Natural killer cell (primary cell): Measurements from ENCODE around the gene LAPTM4A. TPM values are rescaled to one million over a fixed set of nuclear protein-coding genes. Genes with fewer than 3 reads are reported as not detected.

Experiments used
- ATAC-seq, 3 donors: fragments of 150-1000 bp in 2 of 3; fragments of 200-7000 bp in 1 of 3; cut with Tn5 transposase; 1 replicate in 1 of 3; 2 replicates in 2 of 3; pipeline ENCODE4 v1.10.0; 2021; ENCODE audit warnings: mild to moderate bottlenecking in 2 of 3, moderate library complexity in 2 of 3
- DNase-seq, 2 donors: peaks; one replicate each; pipeline versions ENCODE4 v3.0.0 to v3.0.0-alpha.2; 2013 to 2021; ENCODE audit warnings: mixed read lengths in 1 of 2
- H3K27ac ChIP-seq: one replicate; pipeline ENCODE4 v1.5.1; 2013; ENCODE audit warnings: mild to moderate bottlenecking, low read length
- H3K27me3 ChIP-seq: one replicate; pipeline ENCODE4 v1.6.1; 2013; ENCODE audit warnings: low read length; ENCODE audit not compliant: control insufficient read depth, insufficient read depth
- H3K36me3 ChIP-seq: one replicate; pipeline ENCODE4 v1.6.1; 2013; ENCODE audit warnings: low read length; ENCODE audit not compliant: control insufficient read depth, insufficient read depth
- H3K4me1 ChIP-seq: one replicate; pipeline ENCODE4 v1.6.1; 2013; ENCODE audit warnings: low read length; ENCODE audit not compliant: control insufficient read depth, insufficient read depth
- H3K4me3 ChIP-seq: one replicate; pipeline ENCODE4 v1.5.1; 2013; ENCODE audit warnings: low read length
- H3K9me3 ChIP-seq: one replicate; pipeline ENCODE4 v1.6.1; 2013; ENCODE audit warnings: low read length; ENCODE audit not compliant: control insufficient read depth, insufficient read depth
- H3K27ac Mint-ChIP-seq, 2 donors: one replicate each; pipeline ENCODE4 v1.8.0; 2022; ENCODE audit warnings: mild to moderate bottlenecking in 2 of 2, mixed read lengths in 2 of 2, moderate library complexity in 1 of 2
- H3K27me3 Mint-ChIP-seq, 2 donors: one replicate each; pipeline ENCODE4 v1.8.0; 2022; ENCODE audit warnings: low read depth in 2 of 2, mixed read lengths in 2 of 2
- H3K36me3 Mint-ChIP-seq: one replicate; pipeline ENCODE4 v1.8.0; 2022; ENCODE audit warnings: mixed read lengths
- H3K4me1 Mint-ChIP-seq, 2 donors: one replicate each; pipeline ENCODE4 v1.8.0; 2022; ENCODE audit warnings: mixed read lengths in 2 of 2
- H3K4me3 Mint-ChIP-seq: one replicate; pipeline ENCODE4 v1.8.0; 2022; ENCODE audit warnings: mild to moderate bottlenecking, moderate library complexity, mixed read lengths
- H3K9me3 Mint-ChIP-seq, 2 donors: one replicate each; pipeline ENCODE4 v1.8.0; 2022; ENCODE audit warnings: mixed read lengths in 2 of 2
- WGBS: methylation state at CpG from one replicate; pipeline ENCODE4 v1.1.7; 2013; ENCODE audit warnings: missing lambda C conversion rate; ENCODE audit not compliant: insufficient coverage; 5-methylcytosine and 5-hydroxymethylcytosine counted together
- intact Hi-C: fragments of 100-400 bp; cut with micrococcal nuclease; formaldehyde crosslinking; loops from one replicate; pipeline ENCODE4 v1.14.2; 2022
- total RNA-seq, 4 donors: library from RNA; stranded (reverse); fragments of 120-200 nt in 1 of 4; gene quantifications; one replicate each; pipeline versions ENCODE4 v1.2.3 to v1.2.4, GENCODE V29; 2013 to 2022
- TF ChIP-seq, protein P1 (sequence below): fragments of 200-600 bp; IDR thresholded peaks from one replicate; pipeline ENCODE4 v1.8.0; 2022; ENCODE audit warnings: antibody characterized with exemption

The LAPTM4A gene
- total RNA-seq, 3 donors from 2014 or later (not counting 1 experiment from before 2014, with no cell fraction given), result 60.6 to 98.4 (median 75.0) TPM

- Histone ChIP-seq H3K27me3 (peaks cover 3% of the 10 kb centered on the region), H3K4me3 (peak overlapping the region; percentile 90), H3K27ac (peak overlapping the region; percentile 78), H3K36me3 (no peaks in the 10 kb centered on the region), H3K9me3 (no peaks in the 10 kb centered on the region), H3K4me1 (peaks cover 13% of the 10 kb centered on the region)
- peaks cover 16 to 28% of the 10 kb centered on the region in 2 donors for H3K27me3 Mint-ChIP-seq
- peak overlapping the region; percentile 88 to 89 for H3K27ac Mint-ChIP-seq
- intact Hi-C loops, result loop anchor here (1.0 to 5.0 kb wide), 3 partner anchors 60 to 643 kb away; partner anchors contain the start of gene TTC32
- H3K4me3 Mint-ChIP-seq, result peak overlapping the region; percentile 95
- DNase-seq, result no peak
- TF ChIP-seq, protein P1, sequence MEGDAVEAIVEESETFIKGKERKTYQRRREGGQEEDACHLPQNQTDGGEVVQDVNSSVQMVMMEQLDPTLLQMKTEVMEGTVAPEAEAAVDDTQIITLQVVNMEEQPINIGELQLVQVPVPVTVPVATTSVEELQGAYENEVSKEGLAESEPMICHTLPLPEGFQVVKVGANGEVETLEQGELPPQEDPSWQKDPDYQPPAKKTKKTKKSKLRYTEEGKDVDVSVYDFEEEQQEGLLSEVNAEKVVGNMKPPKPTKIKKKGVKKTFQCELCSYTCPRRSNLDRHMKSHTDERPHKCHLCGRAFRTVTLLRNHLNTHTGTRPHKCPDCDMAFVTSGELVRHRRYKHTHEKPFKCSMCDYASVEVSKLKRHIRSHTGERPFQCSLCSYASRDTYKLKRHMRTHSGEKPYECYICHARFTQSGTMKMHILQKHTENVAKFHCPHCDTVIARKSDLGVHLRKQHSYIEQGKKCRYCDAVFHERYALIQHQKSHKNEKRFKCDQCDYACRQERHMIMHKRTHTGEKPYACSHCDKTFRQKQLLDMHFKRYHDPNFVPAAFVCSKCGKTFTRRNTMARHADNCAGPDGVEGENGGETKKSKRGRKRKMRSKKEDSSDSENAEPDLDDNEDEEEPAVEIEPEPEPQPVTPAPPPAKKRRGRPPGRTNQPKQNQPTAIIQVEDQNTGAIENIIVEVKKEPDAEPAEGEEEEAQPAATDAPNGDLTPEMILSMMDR, result no peak
- H3K36me3 Mint-ChIP-seq, result no peaks in the 10 kb centered on the region
- H3K4me1 Mint-ChIP-seq, result peaks cover 24 to 36% of the 10 kb centered on the region in 2 donors
- WGBS, result 34% methylated on average over 10 of the region's 10 CpGs
- no peaks in the 10 kb centered on the region for H3K9me3 Mint-ChIP-seq
- ATAC-seq, result no peak
These were observed 61.1 kb downstream of the LAPTM4A start for GRCh38 chr2:19990416-19990728.

GRCh38 chr2:19989667-19990415 is 61.6 kb downstream of the LAPTM4A start, which contains the start of gene WDR35:
Gene WDR35 (minus strand): TSS chr2:19990105. CDS start chr2:19990015, 90 bp downstream.
- H3K4me3 Mint-ChIP-seq, result peak within 1 kb of the TSS; percentile 95
- H3K27ac ChIP-seq, result peak within 1 kb of the TSS; percentile 78
- under 1% methylated on average over 70 of the region's 70 CpGs for WGBS

GRCh38 chr2:19989342-19989666 is 62.1 kb downstream of the LAPTM4A start:
- Mint-ChIP-seq H3K36me3 (peaks cover 3% of the 10 kb centered on the region), H3K9me3 (no peaks in the 10 kb centered on the region), H3K27me3 (peaks cover 11 to 25% of the 10 kb centered on the region in 2 donors), H3K4me3 (peak overlapping the region; percentile 95), H3K4me1 (peaks cover 24 to 36% of the 10 kb centered on the region in 2 donors), H3K27ac (peak overlapping the region; percentile 88 to 89)
- Histone ChIP-seq H3K4me1 (peaks cover 13% of the 10 kb centered on the region), H3K27me3 (peaks cover 3% of the 10 kb centered on the region), H3K27ac (peak overlapping the region; percentile 78), H3K4me3 (peak overlapping the region; percentile 90), H3K36me3 (no peaks in the 10 kb centered on the region), H3K9me3 (no peaks in the 10 kb centered on the region)
- no peak for ATAC-seq
- DNase-seq, result no peak
- WGBS, result 18% methylated on average over 5 of the region's 8 CpGs
- intact Hi-C loops, result no loop called here
- TF ChIP-seq, protein P1, result no peak

More at GRCh38 chr2:19989667-19990415, 61.6 kb downstream of the LAPTM4A start, which contains the start of gene WDR35:
- H3K36me3 ChIP-seq, result no peaks in the 10 kb centered on the region
- no peaks in the 10 kb centered on the region for H3K9me3 ChIP-seq
- H3K27me3 ChIP-seq, result peaks cover 3% of the 10 kb centered on the region
- H3K4me1 ChIP-seq, result peaks cover 13% of the 10 kb centered on the region
- Mint-ChIP-seq H3K27ac (peak within 1 kb of the TSS; percentile 88 to 89), H3K27me3 (peaks cover 16 to 28% of the 10 kb centered on the region in 2 donors), H3K4me1 (peaks cover 24 to 36% of the 10 kb centered on the region in 2 donors), H3K36me3 (no peaks in the 10 kb centered on the region), H3K9me3 (no peaks in the 10 kb centered on the region)
- peak; percentile 92 to 98 (median 93) for ATAC-seq
- H3K4me3 ChIP-seq, result peak within 1 kb of the TSS; percentile 90
- intact Hi-C loops, result loop anchor here (1.0 to 5.0 kb wide), 3 partner anchors 60 to 643 kb away; partner anchors contain the start of gene TTC32
- TF ChIP-seq, protein P1, result no peak
- DNase-seq, result peak; percentile 92 to 94
